GM12891 (cell line): ENCODE data around the gene RBSN.

Source experiments
- DNase-seq: peaks from one replicate; pipeline ENCODE4 v3.0.0; 2011; ENCODE audit warnings: low spot score; ENCODE audit not compliant: insufficient read length
- FAIRE-seq: peaks from 2 replicates; lab custom pipeline; 2011; peaks lifted over from hg19 to GRCh38; lab: Jason Lieb, UNC
- PAX5 ChIP-seq: IDR thresholded peaks from 2 replicates; pipeline ENCODE4 v1.6.1; 2011; ENCODE audit warnings: low read length, moderate library complexity, mild to moderate bottlenecking; ENCODE audit not compliant: insufficient read depth, severe bottlenecking
- POLR2A ChIP-seq: IDR thresholded peaks from 2 replicates; pipeline ENCODE4 v1.6.1; 2011; ENCODE audit warnings: low read depth, low read length, control low read depth
- POLR2AphosphoS5 ChIP-seq: IDR thresholded peaks from 2 replicates; pipeline ENCODE4 v1.6.1; 2011; ENCODE audit warnings: low read depth, low read length, control low read depth
- POU2F2 ChIP-seq: IDR thresholded peaks from 2 replicates; pipeline ENCODE4 v1.6.1; 2011; ENCODE audit warnings: low read depth, mild to moderate bottlenecking, control low read depth, low read length, moderate library complexity
- SPI1 ChIP-seq: IDR thresholded peaks from 2 replicates; pipeline ENCODE4 v1.6.1; 2011; ENCODE audit warnings: low read depth, low read length, control low read depth
- TAF1 ChIP-seq: IDR thresholded peaks from 2 replicates; pipeline ENCODE4 v1.6.1; 2011; ENCODE audit warnings: low read depth, low read length, control low read depth

RBSN gene

DNA sequence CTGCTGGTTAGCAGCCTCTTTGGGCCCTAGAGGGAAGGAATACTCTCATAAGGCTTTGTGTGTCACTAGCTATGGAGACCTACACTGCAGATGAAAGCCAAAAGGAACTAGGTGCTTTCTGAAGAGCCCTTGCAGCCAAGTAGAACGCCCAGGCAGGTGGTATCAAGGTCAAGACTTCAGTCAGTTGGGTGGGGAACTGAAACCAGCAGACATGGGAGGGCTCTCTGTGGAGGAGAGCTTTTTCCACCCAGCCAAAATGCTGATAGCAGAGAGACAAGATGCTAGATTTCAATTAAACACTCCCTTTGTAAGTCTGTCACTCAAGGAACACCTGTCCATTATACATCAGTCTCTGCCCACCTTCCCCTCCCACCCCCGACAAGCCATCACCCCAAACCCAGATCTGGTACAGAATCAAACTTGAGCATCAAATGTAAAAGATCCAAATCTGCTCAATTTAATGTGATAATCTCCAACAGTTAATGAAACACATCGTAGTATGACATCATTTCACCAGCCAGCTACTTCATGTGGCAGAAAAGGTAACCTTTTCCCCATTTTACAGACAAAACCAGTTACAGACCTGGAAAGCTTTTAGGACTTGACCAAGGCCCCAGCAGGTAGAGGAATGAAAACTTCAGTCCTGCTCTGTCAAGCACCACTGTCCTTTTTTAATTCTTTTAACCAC, 48.4 kb downstream of the RBSN start:
- TF ChIP-seq SPI1 (peak; percentile 100), POU2F2 (no peak), PAX5 (peak; percentile 30)
- DNase-seq (peak; percentile 49), FAIRE-seq (peak; percentile 87)

DNA sequence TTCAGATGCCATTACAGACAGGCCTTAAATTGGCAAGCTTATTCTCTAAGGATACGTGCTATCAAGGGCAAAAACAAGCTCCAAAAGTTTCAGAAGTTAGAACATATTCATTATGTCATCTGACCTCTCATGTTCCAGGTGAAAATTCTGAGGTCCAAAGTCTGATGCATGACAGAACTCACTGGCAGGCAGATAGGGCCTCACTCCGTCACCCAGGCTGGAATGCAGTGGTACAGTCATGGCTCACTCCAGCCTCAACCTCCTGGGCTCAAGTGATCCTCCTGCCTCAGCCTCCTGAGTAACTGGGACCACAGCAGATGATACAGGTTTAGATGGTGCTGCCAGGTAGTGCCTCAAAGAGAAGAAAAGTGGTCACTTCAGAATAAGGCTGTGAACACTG, 49.4 kb downstream of the RBSN start:
- TF ChIP-seq POLR2AphosphoS5 (no peak), POU2F2 (no peak), PAX5 (no peak), POLR2A (no peak), TAF1 (no peak), SPI1 (no peak)
- FAIRE-seq (peak; percentile 26), DNase-seq (no peak)

DNA sequence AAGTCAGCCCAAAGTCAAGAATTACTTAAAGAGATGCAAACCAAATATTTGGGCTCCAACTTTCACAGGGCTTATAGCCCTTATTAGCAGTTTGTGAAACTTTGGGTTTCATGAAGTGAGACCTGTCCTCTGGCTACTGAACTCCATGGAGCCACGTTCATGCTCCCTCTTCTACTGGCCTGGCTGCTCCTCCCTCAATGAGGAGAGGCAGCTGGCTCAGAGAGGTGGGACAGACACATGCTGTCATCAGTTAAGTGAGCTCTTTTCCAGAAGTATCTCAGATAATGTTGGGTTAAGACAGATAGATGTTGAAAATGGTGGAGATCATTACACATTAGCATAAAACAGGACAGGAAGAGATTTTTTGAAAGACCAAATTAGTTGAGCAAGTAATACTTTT, 53.3 kb downstream of the RBSN start:
- FAIRE-seq (no peak), DNase-seq (no peak)
- TF ChIP-seq POLR2A (no peak), POU2F2 (no peak), POLR2AphosphoS5 (no peak), SPI1 (no peak), PAX5 (no peak), TAF1 (no peak)

- FAIRE-seq (no peak), DNase-seq (no peak)
- TF ChIP-seq POLR2A = no peak
- TF ChIP-seq PAX5 = no peak
- TF ChIP-seq SPI1 = no peak
- TF ChIP-seq POU2F2 = no peak
- no peak for TF ChIP-seq TAF1
- TF ChIP-seq POLR2AphosphoS5 = no peak
Observed at GRCh38 chr3:15044326-15044725, 54.6 kb downstream of the RBSN start.

GRCh38 chr3:15043408-15044171, 55.4 kb downstream of the RBSN start:
- DNase-seq (no peak), FAIRE-seq (no peak)
- no peak for TF ChIP-seq POLR2AphosphoS5
- no peak for TF ChIP-seq PAX5

DNA sequence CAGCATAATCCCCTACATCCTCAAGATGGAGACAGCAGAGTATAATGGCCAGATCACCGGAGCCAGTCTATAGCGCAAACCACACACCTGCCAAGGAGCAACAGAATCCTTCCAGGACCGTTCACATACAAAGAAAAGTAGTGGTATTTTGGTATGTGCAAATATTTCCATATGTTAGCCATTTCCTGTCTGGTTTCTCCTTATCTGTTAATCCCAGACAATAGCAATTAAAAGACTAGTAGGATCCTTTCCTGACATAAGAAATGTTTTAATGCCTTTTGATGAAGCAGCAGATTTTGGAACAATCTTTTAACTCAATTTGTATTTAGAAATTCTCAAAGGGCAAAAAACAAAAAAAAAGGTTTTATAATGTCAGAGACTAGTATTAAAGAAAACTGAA, 56.0 kb downstream of the RBSN start:
- DNase-seq (no peak), FAIRE-seq (no peak)
- TF ChIP-seq SPI1 = no peak
- no peak for TF ChIP-seq TAF1
- no peak for TF ChIP-seq POLR2AphosphoS5
- TF ChIP-seq POLR2A = no peak
- no peak for TF ChIP-seq POU2F2
- no peak for TF ChIP-seq PAX5

- no peak for FAIRE-seq
- no peak for DNase-seq
- TF ChIP-seq TAF1 (no peak), PAX5 (no peak), POLR2AphosphoS5 (no peak)
Observed at GRCh38 chr3:15041950-15042349, 57.0 kb downstream of the RBSN start.

- DNase-seq = no peak
- TF ChIP-seq SPI1 (no peak), POLR2A (no peak), TAF1 (no peak), PAX5 (no peak), POLR2AphosphoS5 (no peak), POU2F2 (no peak)
- FAIRE-seq = no peak
Observed at GRCh38 chr3:15040844-15041243, 58.1 kb downstream of the RBSN start.

- FAIRE-seq = no peak
- DNase-seq = no peak
- TF ChIP-seq TAF1 (no peak), POLR2AphosphoS5 (no peak), SPI1 (no peak), PAX5 (no peak), POU2F2 (no peak), POLR2A (no peak)
Observed at GRCh38 chr3:15038306-15038705, 60.6 kb downstream of the RBSN start.

GRCh38 chr3:15033103-15033502, 65.8 kb downstream of the RBSN start:
- FAIRE-seq (no peak), DNase-seq (no peak)
- TF ChIP-seq POLR2AphosphoS5 = no peak
- TF ChIP-seq POU2F2 = no peak
- no peak for TF ChIP-seq PAX5
- no peak for TF ChIP-seq TAF1
- TF ChIP-seq POLR2A = no peak
- TF ChIP-seq SPI1 = no peak
